ENCODE results near the gene NECAB3. TPM values are rescaled to one million over a fixed set of nuclear protein-coding genes. Genes with fewer than 3 reads are reported as not detected.

NECAB3 gene
- total RNA-seq, 2 experiments from 2014 or later: 27.3 to 36.2 TPM

- peak overlapping the region; percentile 79 for H3K4me3 Mint-ChIP-seq
- H3K4me1 Mint-ChIP-seq: peaks cover 52% of the 10 kb centered on the region
- DNase-seq: no peak
- no peaks in the 10 kb centered on the region for H3K27me3 Mint-ChIP-seq
- no peaks in the 10 kb centered on the region for H3K9me3 Mint-ChIP-seq
- POLR2A ChIA-PET: interaction anchor here (0.7 to 16.8 kb wide), 16 partner anchors 9 to 221 kb away, joined by 3 to 312 read pairs (median 16); partner anchors contain the start of genes CBFA2T2, E2F1, PXMP4 and SNTA1
- H3K36me3 Mint-ChIP-seq (ENCODE audit: low read depth): peaks cover 11% of the 10 kb centered on the region
- H3K27ac Mint-ChIP-seq: peak overlapping the region; percentile 88
- CTCF ChIA-PET: interaction anchor here (0.6 to 1.4 kb wide), 5 partner anchors 10 to 211 kb away, joined by 3 to 5 read pairs (median 3); partner anchors contain the start of gene ZNF341
These were observed 9.5 kb downstream of the NECAB3 start for GRCh38 chr20:33664762-33665144.

DNA sequence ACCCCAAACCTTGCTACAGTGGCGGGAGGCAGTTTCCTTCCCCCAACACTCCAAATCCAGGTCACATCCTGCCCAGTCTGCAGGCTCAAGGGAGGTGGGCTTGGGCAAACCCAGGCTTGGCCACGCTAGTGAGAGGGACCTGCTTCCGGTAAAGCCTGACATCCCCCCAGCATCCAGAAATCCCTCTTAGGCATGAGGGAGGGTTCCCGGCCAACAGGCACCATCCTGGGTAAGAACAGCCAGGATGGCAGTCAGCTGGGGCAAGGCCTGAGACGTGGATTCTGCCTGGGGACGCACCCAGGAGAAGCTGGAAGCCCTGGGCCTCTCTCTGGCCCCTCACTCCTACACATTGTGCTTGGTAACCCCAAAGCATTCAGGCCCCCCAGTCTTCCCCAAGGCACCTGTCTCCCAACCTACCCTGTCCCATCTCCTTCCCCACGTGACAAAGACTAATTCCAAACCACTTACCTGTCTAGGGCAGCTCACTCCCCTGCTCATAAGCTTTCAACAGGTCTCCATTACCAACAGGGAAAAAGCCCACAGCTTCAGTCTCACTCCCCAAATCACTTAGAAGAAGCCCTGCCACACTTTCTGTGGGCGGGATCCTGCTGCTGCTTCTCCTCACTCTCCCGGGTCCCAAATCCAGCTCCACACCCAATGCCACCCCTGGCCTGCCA, 10.0 kb downstream of the NECAB3 start:
- no peak for DNase-seq
- no peaks in the 10 kb centered on the region for H3K27me3 Mint-ChIP-seq
- H3K9me3 Mint-ChIP-seq: no peaks in the 10 kb centered on the region
- H3K4me3 Mint-ChIP-seq: peak overlapping the region; percentile 79
- ChIA-PET CTCF (interaction anchor here (0.6 to 1.4 kb wide), 6 partner anchors 11 to 210 kb away, joined by 3 to 5 read pairs (median 3); partner anchors contain the start of gene ZNF341), POLR2A (interaction anchor here (0.7 to 16.8 kb wide), 20 partner anchors 11 to 330 kb away, joined by 3 to 312 read pairs (median 13); partner anchors contain the start of genes CBFA2T2, E2F1, PXMP4 and RALY)
- peaks cover 52% of the 10 kb centered on the region for H3K4me1 Mint-ChIP-seq
- H3K27ac Mint-ChIP-seq: peak overlapping the region; percentile 88
- peaks cover 11% of the 10 kb centered on the region for H3K36me3 Mint-ChIP-seq (ENCODE audit: low read depth)

GRCh38 chr20:33663161-33664084, 10.8 kb downstream of the NECAB3 start:
- H3K4me3 Mint-ChIP-seq: peak overlapping the region; percentile 79
- peak; percentile 89 for DNase-seq
- ChIA-PET CTCF (interaction anchor here (0.8 to 1.4 kb wide), 4 partner anchors 10 to 210 kb away, joined by 3 to 4 read pairs (median 4); no protein-coding TSS in a partner anchor), POLR2A (interaction anchor here (0.6 to 16.8 kb wide), 25 partner anchors 11 to 448 kb away, joined by 3 to 312 read pairs (median 5); partner anchors contain the start of genes CBFA2T2, CDK5RAP1, E2F1 and EIF2S2)
- H3K36me3 Mint-ChIP-seq (ENCODE audit: low read depth): peaks cover 10% of the 10 kb centered on the region
- H3K27ac Mint-ChIP-seq: peak overlapping the region; percentile 88
- peaks cover 48% of the 10 kb centered on the region for H3K4me1 Mint-ChIP-seq
- H3K9me3 Mint-ChIP-seq: no peaks in the 10 kb centered on the region
- no peaks in the 10 kb centered on the region for H3K27me3 Mint-ChIP-seq

DNA sequence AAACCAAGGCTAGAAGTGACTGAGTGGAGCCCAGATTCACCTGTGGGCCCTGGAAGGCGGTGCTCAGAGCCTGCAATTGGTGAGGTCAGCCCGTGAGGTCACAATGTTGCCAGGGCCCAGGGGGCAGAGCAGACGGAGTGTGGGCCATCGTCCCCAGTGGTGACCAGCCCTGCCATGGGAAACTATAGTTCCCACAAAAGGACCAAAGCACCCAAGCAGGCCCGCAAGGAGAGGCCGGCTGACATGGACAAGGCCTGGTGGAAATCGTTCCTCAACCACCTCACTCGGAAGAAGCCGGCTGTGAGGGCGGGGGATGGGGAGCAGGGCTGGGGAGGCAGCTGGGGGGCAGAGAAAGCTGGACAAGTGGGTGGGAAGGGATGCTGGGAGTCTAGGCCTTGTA, 12.1 kb downstream of the NECAB3 start, which contains the start of gene C20orf144:
Gene C20orf144 (plus strand): TSS at position 156 of the 400 bp plus-strand sequence. CDS start 19 bp downstream, at position 175.
- Mint-ChIP-seq H3K27ac (peak within 1 kb of the TSS; percentile 88), H3K27me3 (no peaks in the 10 kb centered on the region), H3K9me3 (no peaks in the 10 kb centered on the region), H3K4me1 (peaks cover 43% of the 10 kb centered on the region), H3K4me3 (peak within 1 kb of the TSS; percentile 79), H3K36me3 (ENCODE audit: low read depth) (peaks cover 7% of the 10 kb centered on the region)
- ChIA-PET POLR2A (interaction anchor here (1.4 to 16.8 kb wide), 8 partner anchors 13 to 332 kb away, joined by 3 to 312 read pairs (median 16); partner anchors contain the start of genes CBFA2T2, E2F1, RALY and ZNF341), CTCF (interaction anchor here (0.8 kb wide), 1 partner anchor 9 kb away, joined by 4 read pairs; no protein-coding TSS in a partner anchor)
- no peak for DNase-seq

DNA sequence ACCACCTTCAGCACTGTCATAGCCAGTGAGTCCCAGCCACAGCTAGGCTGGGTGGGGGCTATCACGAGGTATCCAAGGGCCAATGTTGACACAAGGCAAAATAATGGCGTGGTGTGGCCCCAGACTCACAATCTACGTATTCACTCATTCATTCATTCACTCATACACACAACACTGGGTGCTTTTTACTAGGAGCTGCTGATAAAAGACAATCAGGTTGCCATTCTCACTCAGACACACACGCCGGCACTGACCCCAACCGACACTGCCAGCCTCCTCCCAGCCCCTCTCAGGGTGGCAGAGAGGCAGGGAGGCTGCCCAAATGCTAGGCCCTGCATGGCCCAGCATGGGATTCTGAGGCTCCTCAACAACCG, 13.6 kb downstream of the NECAB3 start:
- Mint-ChIP-seq H3K27ac (no peak overlapping the region), H3K4me1 (peaks cover 31% of the 10 kb centered on the region), H3K4me3 (no peak overlapping the region), H3K36me3 (ENCODE audit: low read depth) (peaks cover 7% of the 10 kb centered on the region), H3K9me3 (no peaks in the 10 kb centered on the region), H3K27me3 (no peaks in the 10 kb centered on the region)
- no peak for DNase-seq
- ChIA-PET POLR2A (interaction anchor here (0.7 to 16.8 kb wide), 4 partner anchors 9 to 72 kb away, joined by 3 to 312 read pairs (median 6); no protein-coding TSS in a partner anchor), CTCF (no interaction called here)

- H3K9me3 Mint-ChIP-seq: no peaks in the 10 kb centered on the region
- H3K27me3 Mint-ChIP-seq: no peaks in the 10 kb centered on the region
- H3K4me1 Mint-ChIP-seq: peaks cover 26% of the 10 kb centered on the region
- no peak for DNase-seq
- H3K27ac Mint-ChIP-seq: no peak overlapping the region
- CTCF ChIA-PET: no interaction called here
- POLR2A ChIA-PET: interaction anchor here (1.2 to 16.8 kb wide), 3 partner anchors 8 to 73 kb away, joined by 3 to 312 read pairs (median 7); no protein-coding TSS in a partner anchor
- no peak overlapping the region for H3K4me3 Mint-ChIP-seq
- H3K36me3 Mint-ChIP-seq (ENCODE audit: low read depth): peaks cover 7% of the 10 kb centered on the region
These were observed 14.1 kb downstream of the NECAB3 start for GRCh38 chr20:33660035-33660684.

- ChIA-PET CTCF (no interaction called here), POLR2A (no interaction called here)
- Mint-ChIP-seq H3K27ac (no peak overlapping the region), H3K36me3 (ENCODE audit: low read depth) (peaks cover 4% of the 10 kb centered on the region), H3K4me3 (no peak overlapping the region), H3K9me3 (no peaks in the 10 kb centered on the region), H3K27me3 (no peaks in the 10 kb centered on the region), H3K4me1 (peaks cover 20% of the 10 kb centered on the region)
- DNase-seq: no peak
These were observed 14.7 kb downstream of the NECAB3 start for GRCh38 chr20:33659341-33660034.

- Mint-ChIP-seq H3K36me3 (ENCODE audit: low read depth) (peaks cover 4% of the 10 kb centered on the region), H3K4me3 (no peak overlapping the region), H3K9me3 (no peaks in the 10 kb centered on the region), H3K4me1 (peaks cover 14% of the 10 kb centered on the region), H3K27ac (no peak overlapping the region), H3K27me3 (no peaks in the 10 kb centered on the region)
- POLR2A ChIA-PET: no interaction called here
- CTCF ChIA-PET: no interaction called here
- DNase-seq: no peak
These were observed 15.3 kb downstream of the NECAB3 start for GRCh38 chr20:33658929-33659328.

GRCh38 chr20:33658510-33658909, 15.7 kb downstream of the NECAB3 start:
- no peak overlapping the region for H3K27ac Mint-ChIP-seq
- DNase-seq: no peak
- ChIA-PET CTCF (no interaction called here), POLR2A (no interaction called here)
- H3K36me3 Mint-ChIP-seq (ENCODE audit: low read depth): peaks cover 4% of the 10 kb centered on the region
- no peaks in the 10 kb centered on the region for H3K27me3 Mint-ChIP-seq
- no peaks in the 10 kb centered on the region for H3K9me3 Mint-ChIP-seq
- H3K4me3 Mint-ChIP-seq: no peak overlapping the region
- peaks cover 15% of the 10 kb centered on the region for H3K4me1 Mint-ChIP-seq

- Mint-ChIP-seq H3K4me1 (peaks cover 19% of the 10 kb centered on the region), H3K9me3 (no peaks in the 10 kb centered on the region), H3K36me3 (ENCODE audit: low read depth) (peaks cover 4% of the 10 kb centered on the region), H3K4me3 (no peak overlapping the region), H3K27me3 (no peaks in the 10 kb centered on the region), H3K27ac (no peak overlapping the region)
- DNase-seq: no peak
- ChIA-PET CTCF (no interaction called here), POLR2A (interaction anchor here (0.9 to 1.0 kb wide), 2 partner anchors 10 to 22 kb away, joined by 3 to 4 read pairs; no protein-coding TSS in a partner anchor)
These were observed 16.5 kb downstream of the NECAB3 start for GRCh38 chr20:33657704-33658095.

DNA sequence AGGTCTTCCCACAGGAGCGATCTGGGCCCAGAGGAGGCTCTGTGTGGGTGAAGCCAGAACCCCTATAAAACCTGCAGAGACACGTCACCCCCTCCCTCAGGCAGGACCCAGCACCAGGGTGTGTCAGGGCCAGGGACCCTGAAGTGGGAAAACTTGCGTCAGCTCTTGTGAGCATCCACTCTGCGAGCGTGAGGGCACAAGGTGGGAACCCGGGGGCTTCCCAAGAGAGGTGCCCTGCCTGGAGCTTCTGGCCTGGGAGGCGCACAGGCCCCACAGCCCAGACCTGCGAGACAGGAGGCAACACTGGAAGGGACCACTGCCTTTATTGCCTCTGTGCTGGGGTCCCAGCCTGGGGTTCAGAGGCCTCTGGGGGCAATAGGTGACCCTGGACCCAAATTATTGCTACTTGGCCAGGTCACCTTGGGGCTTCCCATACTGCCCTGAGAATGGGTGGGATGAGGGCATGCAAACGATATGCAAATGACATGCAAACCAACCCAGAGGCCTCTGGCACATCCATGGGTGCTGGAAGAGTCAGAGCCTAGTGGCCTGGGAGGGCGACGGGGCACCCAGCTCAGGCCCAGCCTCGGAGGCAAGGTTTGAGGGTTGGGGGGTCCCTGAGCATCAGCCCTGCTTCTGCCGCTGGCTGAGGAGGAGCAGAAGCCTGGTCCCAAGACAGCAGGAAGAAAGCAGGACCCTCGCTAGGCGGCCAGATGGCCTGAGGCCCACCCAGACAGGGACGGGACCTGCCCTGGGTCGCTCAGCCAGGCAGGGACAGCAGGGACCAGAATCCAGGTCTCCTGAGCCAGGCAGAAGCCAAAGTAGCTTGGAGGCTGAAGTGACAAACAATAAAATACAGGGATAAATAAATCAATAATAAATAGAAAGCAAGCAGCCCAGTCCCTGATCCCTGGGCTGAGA, 17.2 kb downstream of the NECAB3 start:
- ChIA-PET CTCF (no interaction called here), POLR2A (interaction anchor here (0.9 to 1.2 kb wide), 3 partner anchors 10 to 22 kb away, joined by 3 to 4 read pairs (median 3); no protein-coding TSS in a partner anchor)
- no peak for DNase-seq
- Mint-ChIP-seq H3K4me3 (no peak overlapping the region), H3K4me1 (peaks cover 20% of the 10 kb centered on the region), H3K36me3 (ENCODE audit: low read depth) (peaks cover 4% of the 10 kb centered on the region), H3K9me3 (no peaks in the 10 kb centered on the region), H3K27me3 (no peaks in the 10 kb centered on the region), H3K27ac (no peak overlapping the region)
